Skin epidermis (tissue), 12 donors: ENCODE results near the gene FGF12.

Experiments
- H3K27ac ChIP-seq, 21 experiments: fragments of 200-600 bp; sonication (generic) in 11 of 21; one replicate each; pipeline ENCODE4 v1.5.0; 2020; ENCODE audit warnings: mild to moderate bottlenecking in 3 of 21, inconsistent platforms in 2 of 21, moderate library complexity in 2 of 21
- H3K4me3 ChIP-seq, 7 experiments: fragments of 200-600 bp; sonication (generic) in 2 of 7; one replicate each; pipeline ENCODE4 v1.5.0; 2020; ENCODE audit warnings: inconsistent platforms in 2 of 7, mild to moderate bottlenecking in 2 of 7, moderate library complexity in 1 of 7

The FGF12 gene

DNA sequence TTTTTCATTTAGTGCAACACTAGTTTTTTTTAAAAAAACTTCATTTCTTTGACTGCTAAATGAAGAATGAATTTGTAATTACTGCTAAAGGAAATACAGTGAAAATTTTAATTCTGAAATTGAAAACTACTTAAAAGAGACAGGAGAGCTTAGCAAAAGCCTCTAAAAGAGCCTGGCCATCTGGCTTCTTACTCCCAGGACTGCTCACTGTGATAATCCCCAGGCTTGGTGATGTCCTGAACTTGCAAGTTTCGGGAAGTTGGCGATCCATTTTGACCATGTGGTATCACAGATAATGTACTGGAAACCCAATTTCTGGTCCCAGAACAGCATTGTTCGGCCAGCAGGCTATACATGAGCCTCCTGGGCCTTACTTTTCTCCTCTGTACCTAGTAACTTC, 292.1 kb downstream of the FGF12 start:
- Histone ChIP-seq H3K27ac (no peak overlapping the region), H3K4me3 (no peak overlapping the region)

DNA sequence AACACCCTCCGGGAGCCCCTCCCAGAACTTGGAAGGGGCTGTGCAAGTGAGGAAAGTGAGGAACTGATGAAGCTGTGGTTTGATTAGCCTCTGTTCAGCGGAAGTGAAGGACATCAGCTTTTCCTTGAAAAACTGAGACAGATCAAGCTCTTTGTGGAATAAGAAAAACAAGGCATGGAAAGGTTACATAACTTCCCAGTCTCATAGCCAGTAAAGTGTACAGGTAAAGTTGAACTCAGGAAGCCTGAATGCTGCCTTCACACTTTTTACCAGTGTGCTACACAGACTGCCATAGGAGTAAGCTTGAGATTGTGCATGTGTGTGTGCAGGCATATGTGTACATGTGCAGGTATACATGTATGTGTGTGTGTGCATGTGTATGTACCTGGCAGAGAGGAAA, 293.2 kb downstream of the FGF12 start:
- no peak overlapping the region for H3K4me3 ChIP-seq
- H3K27ac ChIP-seq: no peak overlapping the region

DNA sequence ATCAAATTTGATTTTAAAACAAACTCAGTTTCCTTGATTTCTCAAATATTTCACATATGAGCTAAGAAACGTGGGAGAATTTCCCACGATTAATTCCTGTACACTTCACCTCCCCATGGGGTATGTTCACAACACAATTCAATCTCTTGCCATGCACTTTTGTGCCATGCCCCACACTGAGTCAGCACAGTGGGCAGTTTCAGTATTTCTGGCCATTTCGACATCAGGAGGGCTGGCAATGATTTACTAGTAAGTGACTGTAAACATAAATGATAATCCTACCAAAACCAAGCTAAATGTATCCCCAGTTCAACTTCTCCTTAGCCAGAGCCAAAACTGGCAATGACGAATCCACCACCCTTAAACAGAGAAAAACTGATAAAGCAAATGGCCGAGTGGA, 293.6 kb downstream of the FGF12 start:
- Histone ChIP-seq H3K4me3 (no peak overlapping the region), H3K27ac (no peak overlapping the region)

DNA sequence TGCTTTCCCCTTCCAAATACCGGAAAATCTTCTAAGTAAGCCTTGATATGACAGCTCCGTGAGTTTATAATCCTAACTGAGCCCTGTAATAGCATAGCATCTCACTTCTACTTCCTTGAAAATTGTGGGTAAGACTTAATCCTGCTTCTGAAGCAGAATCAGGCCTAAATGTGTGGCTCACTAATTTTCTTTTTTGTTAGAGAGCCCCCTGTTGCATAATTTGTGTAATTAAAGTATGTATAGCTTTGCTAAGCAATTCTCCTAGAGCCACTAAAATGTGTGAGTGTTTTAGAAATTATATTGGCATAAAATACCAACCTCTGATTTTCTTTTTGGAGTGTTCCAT, 304.4 kb downstream of the FGF12 start:
- H3K27ac ChIP-seq: no peak overlapping the region

DNA sequence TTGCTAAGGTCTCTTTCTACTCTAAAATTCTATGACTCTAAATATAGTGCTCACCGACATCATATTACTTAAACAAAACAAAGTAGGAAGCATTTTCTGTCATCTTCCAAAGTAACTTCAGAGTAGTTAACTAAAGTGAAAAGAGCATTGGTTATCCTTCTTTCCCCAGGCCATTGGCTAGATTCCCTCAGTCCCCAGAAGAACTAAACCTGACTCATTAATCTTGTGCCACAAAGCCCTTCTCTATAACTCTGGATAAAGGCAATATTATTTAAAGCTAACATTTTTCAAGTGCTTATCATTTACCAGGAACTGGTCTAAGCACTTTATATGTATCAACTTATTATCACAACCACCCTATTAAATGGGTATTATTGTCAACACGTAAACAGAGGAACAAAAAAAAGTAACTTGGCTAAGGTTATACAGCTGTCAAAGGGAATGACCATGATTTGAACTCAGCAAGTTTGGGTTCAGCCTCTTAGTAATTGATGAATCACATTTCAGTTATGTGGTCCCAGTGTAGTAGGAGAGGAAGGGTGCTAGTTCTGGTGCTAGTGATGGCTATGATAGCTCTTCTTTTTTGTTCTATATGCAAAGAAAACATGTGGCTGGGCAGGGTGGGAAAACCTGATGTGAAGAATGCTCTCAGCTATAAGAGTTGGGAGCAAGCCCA, 304.9 kb downstream of the FGF12 start:
- no peak overlapping the region for H3K27ac ChIP-seq
- no peak overlapping the region for H3K4me3 ChIP-seq

More for the DNA sequence above, 304.4 kb downstream of the FGF12 start:
- H3K4me3 ChIP-seq: no peak overlapping the region

DNA sequence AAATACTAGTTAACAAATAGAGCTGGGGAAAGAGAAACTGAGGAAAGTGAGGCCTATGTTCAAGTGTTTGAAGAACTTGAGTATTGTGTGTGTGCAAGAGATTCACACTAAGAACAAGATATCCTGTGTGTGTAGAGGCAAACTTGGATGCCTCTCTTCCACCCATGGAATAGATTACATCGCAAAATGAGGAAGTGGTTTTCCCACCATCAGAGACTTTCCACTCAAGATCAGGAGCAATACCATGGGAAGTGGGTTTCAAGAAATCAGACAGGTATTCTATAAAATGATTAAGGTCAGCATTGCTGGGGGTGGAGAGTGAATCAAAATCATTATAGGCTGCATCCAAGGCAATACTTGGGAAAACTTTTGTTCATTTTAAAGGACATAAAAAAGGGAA, 308.0 kb downstream of the FGF12 start:
- Histone ChIP-seq H3K27ac (no peak overlapping the region), H3K4me3 (no peak overlapping the region)

DNA sequence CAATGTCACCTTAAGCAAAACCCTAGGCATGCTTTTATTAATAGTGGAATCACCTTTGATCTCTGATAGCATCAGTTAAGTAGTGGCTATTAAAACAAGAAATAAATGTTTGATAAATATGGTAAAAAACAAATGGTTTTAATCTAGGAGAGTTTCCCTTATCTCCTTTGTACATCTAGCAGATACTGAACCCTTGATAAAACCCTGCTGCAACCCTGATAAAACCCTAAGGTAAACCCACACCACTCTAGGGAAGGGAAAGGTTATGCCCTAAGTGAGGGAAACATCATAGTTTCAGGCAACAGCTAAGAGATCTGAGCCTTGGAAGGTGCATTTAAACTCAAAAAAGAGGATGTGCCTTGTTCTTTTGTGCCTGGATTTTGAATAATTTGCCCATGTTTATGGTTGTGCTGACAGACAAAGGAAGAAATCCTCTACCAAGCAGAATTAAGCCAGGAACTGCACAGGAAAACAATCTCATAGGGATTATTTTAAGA, 309.7 kb downstream of the FGF12 start:
- Histone ChIP-seq H3K4me3 (no peak overlapping the region), H3K27ac (no peak overlapping the region)

DNA sequence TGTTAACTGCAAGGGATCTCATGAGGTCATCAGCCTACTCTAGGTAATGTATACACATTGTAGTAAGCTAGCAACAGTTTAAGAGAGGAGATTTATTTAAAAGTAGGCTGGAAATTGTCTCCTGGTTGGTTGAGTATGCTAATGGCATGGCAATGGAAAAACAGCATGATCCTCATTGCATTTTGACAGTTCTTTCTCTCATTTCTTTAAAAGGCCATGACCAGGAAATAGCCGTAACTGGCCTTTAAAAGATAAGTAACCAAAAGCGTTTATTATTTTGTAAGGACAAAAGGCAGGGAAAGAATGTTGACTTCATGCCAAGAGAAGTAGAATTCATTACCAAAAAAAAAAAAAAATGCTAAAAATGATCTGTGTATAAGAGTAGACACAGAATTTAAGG, 310.3 kb downstream of the FGF12 start:
- Histone ChIP-seq H3K4me3 (no peak overlapping the region), H3K27ac (no peak overlapping the region)

DNA sequence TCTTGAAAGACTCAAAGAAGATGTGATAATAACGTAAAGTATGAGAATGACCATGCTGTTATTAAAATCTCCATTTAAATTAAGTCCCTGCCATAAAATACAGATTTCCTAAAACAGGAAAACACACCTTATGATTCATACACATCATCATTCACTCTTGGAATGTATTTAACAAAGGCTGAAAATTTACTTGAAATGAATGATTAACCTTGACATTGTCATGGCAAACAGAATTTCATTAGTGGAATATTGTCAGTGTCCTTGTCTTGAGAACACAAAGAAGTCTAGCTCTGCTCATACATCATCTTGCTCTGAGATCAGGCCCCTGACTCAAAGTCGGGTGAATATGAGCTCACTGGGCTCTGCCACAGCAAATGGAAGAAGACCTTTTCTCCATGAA, 313.9 kb downstream of the FGF12 start:
- Histone ChIP-seq H3K4me3 (no peak overlapping the region), H3K27ac (no peak overlapping the region)

DNA sequence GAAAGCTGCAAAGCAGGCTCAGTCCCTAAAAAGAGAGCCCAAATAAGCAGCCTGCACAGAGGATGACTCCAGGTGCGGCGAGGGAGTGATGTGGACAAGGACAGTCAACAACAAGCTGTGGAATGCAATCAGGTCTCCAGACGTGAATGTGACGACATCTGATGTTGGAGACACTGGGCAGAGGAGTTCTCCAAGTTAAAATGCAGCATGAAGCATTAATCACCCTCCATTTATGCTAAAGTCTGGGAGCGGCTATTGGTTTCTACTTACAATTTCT, 316.7 kb downstream of the FGF12 start:
- H3K4me3 ChIP-seq: no peak overlapping the region
- no peak overlapping the region for H3K27ac ChIP-seq

DNA sequence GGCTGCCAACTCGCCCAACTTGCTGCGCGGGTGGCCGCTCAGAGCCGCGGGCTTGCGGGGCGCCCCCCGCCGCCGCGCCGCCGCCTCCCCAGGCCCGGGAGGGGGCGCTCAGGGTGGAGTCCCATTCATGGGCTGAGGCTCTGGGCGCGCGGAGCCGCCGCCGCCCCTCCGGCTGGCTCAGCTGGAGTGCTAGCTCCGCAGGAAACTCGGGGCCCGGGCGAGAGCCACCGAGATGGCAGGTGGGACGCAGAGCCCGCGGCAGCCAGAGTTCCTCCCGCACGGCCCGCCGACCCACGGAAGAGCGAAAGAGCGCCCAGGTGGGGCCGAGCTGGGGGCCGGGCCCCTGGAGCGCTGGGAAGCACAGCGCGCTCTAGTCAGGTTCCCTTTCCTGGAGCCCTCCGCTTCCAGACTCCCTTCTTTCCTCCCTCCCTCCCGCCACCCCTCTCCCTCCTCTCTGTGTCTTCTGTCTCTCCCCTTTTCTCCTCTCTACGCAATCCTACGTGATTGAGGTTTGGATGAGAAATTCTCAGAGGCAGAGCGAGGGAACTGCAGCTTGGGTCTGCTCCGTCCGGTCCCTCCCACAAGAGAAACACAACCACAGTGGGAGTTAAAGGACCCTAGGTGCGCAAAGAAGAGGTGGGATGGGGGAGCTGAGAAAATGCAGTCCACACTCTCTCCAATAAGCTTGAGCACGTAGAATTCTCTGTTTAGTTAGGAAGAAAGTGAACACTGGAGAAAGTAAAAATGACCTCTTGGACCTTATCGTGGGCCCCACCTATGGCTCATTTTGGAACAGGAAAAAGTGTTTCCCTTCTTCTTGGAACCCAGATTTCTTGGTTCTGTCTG, 317.3 kb downstream of the FGF12 start:
- Histone ChIP-seq H3K4me3 (peak overlapping the region; percentile 19 to 49 (median 33)), H3K27ac (no peak overlapping the region)

DNA sequence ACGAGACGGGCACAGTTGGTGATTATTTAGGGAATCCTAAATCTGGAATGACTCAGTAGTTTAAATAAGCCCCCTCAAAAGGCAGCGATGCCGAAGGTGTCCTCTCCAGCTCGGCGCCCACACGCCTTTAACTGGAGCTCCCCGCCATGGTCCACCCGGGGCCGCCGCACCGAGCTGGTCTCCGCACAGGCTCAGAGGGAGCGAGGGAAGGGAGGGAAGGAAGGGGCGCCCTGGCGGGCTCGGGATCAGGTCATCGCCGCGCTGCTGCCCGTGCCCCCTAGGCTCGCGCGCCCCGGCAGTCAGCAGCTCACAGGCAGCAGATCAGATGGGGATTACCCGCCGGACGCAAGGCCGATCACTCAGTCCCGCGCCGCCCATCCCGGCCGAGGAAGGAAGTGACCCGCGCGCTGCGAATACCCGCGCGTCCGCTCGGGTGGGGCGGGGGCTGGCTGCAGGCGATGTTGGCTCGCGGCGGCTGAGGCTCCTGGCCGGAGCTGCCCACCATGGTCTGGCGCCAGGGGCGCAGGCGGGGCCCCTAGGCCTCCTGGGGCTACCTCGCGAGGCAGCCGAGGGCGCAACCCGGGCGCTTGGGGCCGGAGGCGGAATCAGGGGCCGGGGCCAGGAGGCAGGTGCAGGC, 318.0 kb downstream of the FGF12 start:
- H3K27ac ChIP-seq: no peak overlapping the region

DNA sequence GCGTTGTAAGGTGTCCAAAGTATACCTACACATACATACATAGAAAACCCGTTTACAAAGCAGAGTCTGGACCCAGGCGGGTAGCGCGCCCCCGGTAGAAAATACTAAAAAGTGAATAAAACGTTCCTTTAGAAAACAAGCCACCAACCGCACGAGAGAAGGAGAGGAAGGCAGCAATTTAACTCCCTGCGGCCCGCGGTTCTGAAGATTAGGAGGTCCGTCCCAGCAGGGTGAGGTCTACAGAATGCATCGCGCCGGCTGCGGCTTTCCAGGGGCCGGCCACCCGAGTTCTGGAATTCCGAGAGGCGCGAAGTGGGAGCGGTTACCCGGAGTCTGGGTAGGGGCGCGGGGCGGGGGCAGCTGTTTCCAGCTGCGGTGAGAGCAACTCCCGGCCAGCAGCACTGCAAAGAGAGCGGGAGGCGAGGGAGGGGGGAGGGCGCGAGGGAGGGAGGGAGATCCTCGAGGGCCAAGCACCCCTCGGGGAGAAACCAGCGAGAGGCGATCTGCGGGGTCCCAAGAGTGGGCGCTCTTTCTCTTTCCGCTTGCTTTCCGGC, 318.6 kb downstream of the FGF12 start:
- no peak overlapping the region for H3K27ac ChIP-seq
- peak overlapping the region; percentile 19 to 49 (median 33) for H3K4me3 ChIP-seq

More for the DNA sequence above, 318.0 kb downstream of the FGF12 start:
- H3K4me3 ChIP-seq: peak overlapping the region; percentile 19 to 49 (median 33)

DNA sequence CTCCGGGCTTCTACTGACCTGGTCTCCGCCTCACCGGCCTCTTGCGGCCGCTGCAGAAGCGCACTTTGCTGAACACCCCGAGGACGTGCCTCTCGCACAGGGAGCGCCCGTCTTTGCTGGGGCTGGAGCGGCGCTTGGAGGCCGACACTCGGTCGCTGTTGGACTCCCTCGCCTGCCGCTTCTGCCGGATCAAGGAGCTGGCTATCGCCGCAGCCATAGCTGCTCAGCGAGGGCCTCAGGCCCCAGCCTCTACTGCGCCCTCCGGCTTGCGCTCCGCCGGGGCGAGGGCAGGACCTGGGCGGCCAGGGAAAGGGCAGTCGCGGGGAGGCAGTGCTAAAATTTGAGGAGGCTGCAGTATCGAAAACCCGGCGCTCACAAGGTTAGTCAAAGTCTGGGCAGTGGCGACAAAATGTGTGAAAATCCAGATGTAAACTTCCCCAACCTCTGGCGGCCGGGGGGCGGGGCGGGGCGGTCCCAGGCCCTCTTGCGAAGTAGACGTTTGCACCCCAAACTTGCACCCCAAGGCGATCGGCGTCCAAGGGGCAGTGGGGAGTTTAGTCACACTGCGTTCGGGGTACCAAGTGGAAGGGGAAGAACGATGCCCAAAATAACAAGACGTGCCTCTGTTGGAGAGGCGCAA, 319.2 kb downstream of the FGF12 start:
- Histone ChIP-seq H3K27ac (no peak overlapping the region), H3K4me3 (peak overlapping the region in 4 of 7 experiments; percentile 19 to 49 (median 32))

DNA sequence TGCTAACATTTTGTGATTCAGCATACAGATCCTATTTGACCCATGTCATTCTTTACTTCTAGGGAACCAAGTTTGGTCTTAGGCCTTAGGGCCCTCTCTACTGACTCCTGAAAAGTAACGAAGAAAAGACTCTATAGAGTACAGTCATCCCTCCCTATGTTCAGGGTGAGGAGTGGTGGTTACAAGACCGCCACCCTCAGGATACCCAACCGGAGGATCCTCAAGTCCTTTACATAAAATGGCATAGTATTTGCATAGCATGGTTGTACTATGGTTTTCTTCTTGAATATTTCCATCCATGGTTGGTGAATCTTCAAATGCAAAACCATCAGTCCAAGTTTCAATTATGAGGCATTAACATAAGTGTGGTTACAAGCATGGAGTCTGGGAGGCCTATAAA, 327.6 kb downstream of the FGF12 start:
- Histone ChIP-seq H3K4me3 (no peak overlapping the region), H3K27ac (no peak overlapping the region)

DNA sequence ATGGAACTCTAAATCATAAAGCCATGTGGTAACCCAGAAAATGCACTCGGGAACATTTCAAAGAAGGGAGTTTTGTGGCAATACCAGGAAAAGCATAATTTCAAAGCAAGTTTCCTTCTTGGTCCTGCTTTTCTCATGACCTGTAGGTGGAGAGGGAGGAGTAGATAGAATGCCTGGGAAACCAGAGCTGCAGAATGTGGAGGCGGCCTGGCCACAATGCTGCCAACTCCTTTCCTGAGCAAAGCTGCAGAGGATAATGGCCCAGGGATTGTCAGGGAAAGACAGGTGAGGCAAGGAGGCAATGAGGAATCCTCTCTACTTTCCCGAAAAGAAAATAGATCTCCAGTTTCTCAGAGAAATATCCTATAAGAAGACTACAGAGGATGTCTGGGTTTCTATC, 330.3 kb downstream of the FGF12 start:
- Histone ChIP-seq H3K4me3 (no peak overlapping the region), H3K27ac (no peak overlapping the region)

DNA sequence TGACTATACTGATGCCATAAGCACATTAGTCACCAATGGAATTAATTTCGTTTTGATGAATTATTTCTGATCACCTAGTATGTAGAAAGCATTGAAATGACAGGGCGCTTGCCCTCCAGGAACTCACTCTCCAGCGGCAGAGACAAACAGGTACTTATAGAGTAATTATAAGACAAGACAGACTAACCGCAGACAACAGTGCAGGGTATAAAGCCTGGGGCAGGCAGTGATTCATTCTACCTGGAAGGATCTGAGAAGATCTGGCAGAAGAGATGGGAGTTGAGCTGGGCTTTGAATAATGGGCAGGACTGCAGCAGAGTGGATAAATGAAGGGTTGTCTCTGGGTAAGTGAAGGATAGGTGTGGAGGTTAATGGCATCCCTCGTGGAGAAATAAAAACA, 331.8 kb downstream of the FGF12 start:
- no peak overlapping the region for H3K27ac ChIP-seq
- no peak overlapping the region for H3K4me3 ChIP-seq

DNA sequence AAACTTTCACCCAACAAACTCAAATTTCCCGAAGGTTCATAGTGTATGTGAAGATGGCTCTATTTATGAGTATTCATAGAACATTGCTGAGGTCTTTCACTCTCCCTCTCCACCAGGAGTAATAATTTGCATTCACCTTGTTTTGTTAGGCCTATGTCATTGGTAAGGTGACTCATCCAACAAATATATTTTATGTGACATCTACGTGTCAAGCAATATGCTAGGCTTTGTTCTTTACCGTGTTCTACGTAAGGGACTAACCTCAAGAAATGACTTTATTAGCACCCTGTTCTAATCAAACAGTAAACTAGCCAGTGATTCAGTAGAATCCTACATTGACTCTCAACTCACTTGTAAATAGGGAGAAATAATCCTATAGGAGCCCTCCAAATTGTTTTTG, 334.4 kb downstream of the FGF12 start:
- Histone ChIP-seq H3K4me3 (no peak overlapping the region), H3K27ac (no peak overlapping the region)

DNA sequence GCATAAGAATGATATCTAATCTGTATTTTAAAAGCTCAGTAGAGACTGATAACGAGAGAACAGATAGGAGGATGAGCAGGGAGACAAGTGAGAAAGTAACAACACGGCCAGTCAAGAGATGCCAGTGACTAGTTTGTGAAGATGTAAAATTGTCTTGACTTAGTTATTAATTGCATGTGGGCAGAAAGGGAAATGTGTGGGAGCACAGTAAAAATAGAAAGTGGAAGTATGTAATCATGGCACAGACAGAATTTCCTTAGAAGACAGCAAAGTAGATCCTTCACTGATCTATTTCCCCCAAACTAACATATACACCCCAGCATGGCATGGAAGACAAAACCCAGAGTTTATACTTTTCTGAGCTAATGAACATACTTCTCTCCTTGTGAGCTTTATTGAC, 344.5 kb downstream of the FGF12 start:
- H3K27ac ChIP-seq: no peak overlapping the region
- H3K4me3 ChIP-seq: no peak overlapping the region

DNA sequence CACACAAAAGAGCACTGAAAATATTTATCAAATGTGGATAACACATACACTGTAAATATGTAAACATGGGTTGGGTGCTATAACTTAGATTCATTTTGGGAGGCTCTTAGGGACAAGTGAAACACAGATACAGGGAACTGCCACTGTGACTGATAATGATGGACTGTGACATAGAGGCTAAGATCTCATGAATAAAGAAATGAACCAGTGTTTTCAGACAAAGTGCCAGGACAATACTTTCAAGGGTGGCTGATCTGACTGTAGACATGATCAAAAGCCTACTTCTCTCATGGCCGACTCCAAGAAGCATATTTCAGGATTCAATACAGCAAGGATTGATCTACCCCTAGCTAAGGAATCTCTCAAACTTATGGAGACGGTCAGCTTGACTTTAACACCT, 353.8 kb downstream of the FGF12 start:
- H3K27ac ChIP-seq: no peak overlapping the region
- H3K4me3 ChIP-seq: no peak overlapping the region
